Stimulated activated CD4-positive, alpha-beta T cell treated with anti-CD3 and anti-CD28 coated beads, Interleukin-15, amount 100 ng/mL, for 24 hours (primary cell): Measurements from ENCODE around the gene TMEM247.
"Not testable (repeated sequence)": the region's sequence is repeated elsewhere in the genome, so short reads cannot be mapped to it uniquely, and the experiment has no call there.

ENCODE experiments used
- DNase-seq: peaks from one replicate; pipeline ENCODE4 v3.0.0-alpha.2; 2020

Gene TMEM247

DNA sequence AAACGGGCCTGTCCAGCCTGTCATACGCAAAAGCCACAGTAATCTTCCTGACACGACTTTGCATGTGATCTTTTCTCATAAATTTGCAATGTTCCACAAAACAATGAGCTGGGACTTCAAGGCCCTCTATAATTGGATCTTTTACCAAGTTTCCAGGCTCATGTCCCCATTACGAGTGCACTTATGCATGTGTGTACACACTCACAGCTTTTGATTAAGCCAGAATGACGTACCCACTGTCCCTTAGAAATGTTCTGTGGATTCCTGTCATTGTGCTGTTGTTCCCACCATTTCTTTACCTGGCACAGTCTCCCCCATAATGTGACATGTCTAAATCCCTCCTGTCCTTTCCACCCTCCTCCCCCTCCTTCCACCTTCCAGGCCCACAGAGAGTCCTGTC lies 19.7 kb upstream of the TMEM247 start:
- DNase-seq, result no peak

DNA sequence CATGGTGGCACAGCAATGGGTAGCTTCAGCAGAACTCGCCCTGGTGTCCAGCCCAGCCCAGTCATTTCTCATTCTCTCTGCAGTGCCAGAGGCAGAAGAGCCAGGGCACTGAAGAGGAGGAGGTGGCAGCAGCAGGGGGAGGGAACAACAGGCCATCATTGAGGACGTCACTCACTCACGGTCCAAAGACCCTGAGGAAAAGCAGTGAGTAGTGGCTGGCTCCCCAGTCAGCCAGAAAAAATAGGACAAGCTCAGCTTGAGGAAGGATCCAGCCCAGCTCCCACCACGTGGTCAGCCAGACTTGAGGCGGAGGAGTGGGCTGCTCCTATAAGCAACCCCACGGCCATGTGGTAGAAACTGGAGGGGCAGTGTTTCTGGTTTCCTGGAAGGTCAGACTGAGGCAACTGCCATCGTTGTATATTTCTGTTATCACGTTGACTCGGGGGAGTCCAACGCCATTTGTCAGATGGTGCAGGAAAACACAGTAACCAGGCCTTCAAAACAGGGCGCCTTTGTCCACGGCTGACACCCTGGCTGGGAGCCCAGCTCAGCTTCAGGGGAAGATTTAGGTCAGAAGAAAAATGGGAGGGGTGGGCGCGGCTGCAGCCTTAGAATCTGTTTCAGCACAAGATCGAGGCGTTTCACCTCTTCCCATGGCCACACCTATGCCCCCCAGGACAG lies 19.0 kb upstream of the TMEM247 start:
- DNase-seq, result no peak

GRCh38 chr2:46461011-46461674 lies 18.2 kb upstream of the TMEM247 start:
- DNase-seq, result peak; percentile 78

DNA sequence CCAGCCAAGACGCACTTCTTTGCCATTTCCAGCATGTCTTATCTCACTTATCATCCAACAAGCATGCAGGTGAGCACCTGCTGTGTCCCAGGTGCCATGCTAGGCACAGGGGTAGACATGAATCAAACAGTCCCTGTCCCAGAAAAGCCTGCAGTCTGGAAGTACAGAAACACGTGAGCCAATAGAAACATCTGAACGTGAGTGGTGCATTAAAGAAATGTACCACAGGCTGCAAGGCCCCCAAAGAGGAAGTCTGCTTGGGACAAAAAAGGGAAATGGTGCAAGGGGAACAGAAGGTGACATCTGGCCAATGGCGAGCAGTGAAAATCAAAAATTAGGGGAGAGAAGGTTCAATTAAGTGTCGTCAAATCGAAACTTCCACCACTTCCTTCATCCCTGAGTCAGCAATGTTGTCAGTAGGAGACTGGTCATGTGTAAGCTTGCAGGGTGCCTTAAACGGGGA lies 17.6 kb upstream of the TMEM247 start:
- DNase-seq, result no peak

DNA sequence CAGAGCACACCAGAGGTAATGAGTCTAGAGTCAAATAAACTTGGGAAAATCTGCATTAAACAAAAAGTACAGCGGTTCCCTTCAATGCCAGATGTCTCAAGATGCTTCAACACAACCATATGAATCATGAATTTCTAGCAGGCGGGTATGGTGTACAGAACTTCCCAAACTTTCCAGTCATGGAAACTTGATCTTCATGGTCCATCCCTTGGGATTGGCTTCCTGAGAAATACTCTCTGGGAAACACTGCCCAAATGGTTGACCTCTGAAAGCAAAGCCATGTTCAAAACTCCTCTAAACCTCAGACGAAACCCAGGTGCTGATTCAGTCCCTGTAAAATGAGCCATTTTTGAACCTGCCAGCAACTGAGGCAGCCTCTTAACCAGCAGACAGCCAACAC lies 16.4 kb upstream of the TMEM247 start:
- DNase-seq, result no peak

DNA sequence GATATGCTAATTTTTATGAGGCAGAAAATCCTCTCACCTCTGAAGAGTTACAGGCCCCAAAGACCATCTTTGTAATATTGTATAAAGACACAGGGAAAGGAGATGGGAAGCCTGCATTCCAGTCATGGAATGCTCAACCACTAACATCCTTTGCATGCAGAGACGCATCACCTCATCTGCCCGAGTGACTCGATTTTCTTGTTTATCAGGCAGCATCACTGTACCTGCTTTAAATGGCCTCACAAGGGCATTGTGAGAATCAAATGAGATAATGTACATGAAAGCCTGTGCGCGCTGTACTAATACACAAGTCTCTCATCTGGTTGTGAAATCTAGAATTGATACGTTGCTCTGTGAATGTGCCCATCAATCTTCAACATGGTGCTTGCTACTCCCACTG lies 10.2 kb upstream of the TMEM247 start:
- DNase-seq, result no peak

- DNase-seq, result no peak
Measured at GRCh38 chr2:46469700-46470099, 9.7 kb upstream of the TMEM247 start.

DNA sequence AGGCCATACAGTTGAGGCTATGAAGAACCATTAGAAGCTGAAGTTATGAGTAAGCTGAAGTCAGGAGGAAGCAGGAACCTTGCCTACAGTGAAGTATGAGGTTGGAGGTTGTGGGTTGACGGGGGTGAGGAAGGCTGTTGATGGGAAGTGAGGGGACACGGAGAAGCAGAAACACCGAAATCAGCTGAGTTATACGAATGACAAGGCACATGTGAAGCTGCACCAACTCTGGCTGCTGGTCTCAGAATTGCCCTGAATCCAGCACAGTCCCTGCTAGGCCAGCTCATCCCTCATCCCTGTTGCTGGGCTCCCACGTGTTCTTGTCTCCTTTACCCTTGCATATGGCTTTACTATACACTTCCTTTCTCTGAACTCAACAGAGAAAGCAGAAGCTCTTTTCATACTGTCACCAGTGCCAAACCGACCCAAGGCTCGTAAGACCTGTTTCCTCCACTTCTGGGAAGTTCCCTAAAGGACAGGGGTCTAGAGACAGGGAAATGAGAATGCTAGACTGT lies 9.2 kb upstream of the TMEM247 start:
- no peak for DNase-seq

DNA sequence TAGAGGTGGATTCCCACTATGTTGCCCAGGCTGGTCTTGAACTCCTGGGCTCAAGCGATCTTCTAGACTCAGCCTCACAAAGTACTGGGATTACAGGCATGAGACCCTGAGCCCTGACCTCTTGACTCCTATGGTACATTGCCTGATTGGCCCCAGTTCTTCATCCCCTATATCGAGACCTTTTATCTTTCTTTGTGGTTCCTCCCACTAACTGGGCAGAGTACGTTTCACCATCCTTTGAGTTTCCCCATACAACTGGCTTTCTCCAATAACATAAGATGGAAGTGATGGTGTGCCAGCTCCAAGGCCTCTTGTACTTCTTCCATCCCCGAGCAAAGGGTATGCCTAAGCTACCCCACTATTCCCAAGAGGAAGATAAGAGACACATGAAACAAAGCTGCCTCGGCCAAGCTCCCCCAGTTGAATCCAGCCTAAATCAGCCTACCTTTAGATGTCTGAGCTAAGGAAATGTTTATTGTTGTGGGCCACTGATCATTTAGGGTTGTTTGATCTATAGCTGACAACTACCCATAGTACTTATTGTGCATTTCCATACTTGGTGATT lies 8.3 kb upstream of the TMEM247 start:
- DNase-seq, result no peak

DNA sequence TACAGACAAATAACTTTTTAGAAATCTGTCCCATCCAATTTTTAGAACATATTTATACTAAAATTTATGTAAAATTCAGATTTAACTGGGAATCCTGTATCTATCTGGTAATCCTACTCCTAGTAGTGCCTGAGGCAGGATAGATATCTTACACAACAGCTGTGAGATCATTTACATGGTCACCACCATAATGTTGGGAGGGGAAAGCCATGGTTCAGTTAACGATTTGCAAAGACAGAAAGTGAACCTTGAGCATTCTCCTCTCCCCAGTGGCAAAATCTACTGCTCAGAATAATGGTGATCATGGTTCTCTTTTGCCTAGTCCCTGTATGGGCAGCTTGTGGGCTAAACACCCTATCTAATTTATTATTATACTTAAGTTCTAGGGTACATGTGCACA lies 7.7 kb upstream of the TMEM247 start:
- no peak for DNase-seq

- DNase-seq, result not testable (repeated sequence)
Measured at GRCh38 chr2:46472165-46472564, 7.2 kb upstream of the TMEM247 start.

GRCh38 chr2:46477462-46477861 lies 1.9 kb upstream of the TMEM247 start:
- peak; percentile 22 for DNase-seq

- DNase-seq, result no peak
Measured at GRCh38 chr2:46477925-46478324, 1.4 kb upstream of the TMEM247 start.

GRCh38 chr2:46480562-46480961 lies 1.2 kb downstream of the TMEM247 start:
- DNase-seq, result no peak

- no peak for DNase-seq
Measured at GRCh38 chr2:46481198-46482193, 2.1 kb downstream of the TMEM247 start.

- no peak for DNase-seq
Measured at GRCh38 chr2:46482490-46482889, 3.1 kb downstream of the TMEM247 start.

- no peak for DNase-seq
Measured at GRCh38 chr2:46485002-46485401, 5.6 kb downstream of the TMEM247 start.

DNA sequence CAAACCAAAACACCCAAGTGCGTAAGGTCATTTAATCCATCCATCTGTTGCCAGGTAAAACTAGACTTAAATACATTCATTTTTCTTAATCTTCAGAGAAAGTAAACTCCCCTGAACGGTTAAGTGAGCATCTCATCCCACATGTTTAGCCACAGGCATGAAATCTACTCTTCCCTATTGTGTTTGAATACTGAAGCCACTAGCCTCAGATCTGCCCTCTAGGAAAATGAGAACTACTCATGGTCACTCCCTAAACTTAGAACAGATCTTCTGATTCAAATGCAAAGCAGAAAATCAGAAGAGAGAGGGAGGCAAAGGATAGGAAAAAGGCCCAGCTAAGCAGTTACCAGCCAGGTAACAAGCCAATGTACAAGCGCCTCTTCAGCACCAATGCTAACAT lies 7.1 kb downstream of the TMEM247 start:
- DNase-seq, result no peak

DNA sequence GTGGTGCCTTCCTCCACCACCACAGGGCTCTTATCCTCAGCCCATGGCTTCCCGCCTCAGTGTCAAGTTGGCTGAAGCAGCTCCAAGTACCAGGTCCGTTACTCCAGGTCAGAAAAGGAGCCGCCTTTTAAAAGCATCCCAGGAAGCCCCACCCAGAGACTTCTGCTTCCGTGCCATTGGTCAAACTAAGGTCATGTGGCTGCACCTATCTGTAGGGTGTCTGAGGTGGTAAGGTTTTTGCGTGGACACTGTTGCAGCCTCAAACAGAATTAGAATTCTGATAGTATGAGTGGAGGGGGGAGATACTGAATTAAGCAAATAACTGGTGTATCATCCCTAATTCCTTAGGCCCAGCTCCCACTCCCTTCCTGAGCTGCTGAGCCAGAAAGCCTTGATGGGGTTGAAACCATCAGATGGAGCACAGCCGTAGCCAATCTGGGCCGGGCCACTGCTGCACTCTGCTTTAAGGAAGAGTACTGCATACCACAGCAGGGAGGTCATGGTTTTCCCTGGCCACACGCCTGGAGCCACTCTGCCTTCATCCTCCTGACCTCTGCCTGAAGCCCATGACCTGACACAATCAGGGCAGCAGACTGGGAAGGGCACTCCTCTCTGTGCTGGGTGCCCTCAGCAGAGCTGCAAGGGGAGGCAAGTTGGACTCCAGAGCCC lies 8.4 kb downstream of the TMEM247 start:
- DNase-seq, result no peak

GRCh38 chr2:46488389-46488788 lies 9.0 kb downstream of the TMEM247 start:
- DNase-seq, result no peak

- no peak for DNase-seq
Measured at GRCh38 chr2:46489423-46490174, 10.2 kb downstream of the TMEM247 start.
